Stimulated activated CD4-positive, alpha-beta T cell treated with anti-CD3 and anti-CD28 coated beads, Interleukin-12 subunit alpha, Interleukin-12 subunit beta, amount 100 ng/mL, for 48 hours (primary cell): ENCODE measurements around the gene CCDC82.
A peak's percentile ranks its signal among the peaks of the same experiment; 100 is the strongest.

ENCODE experiments used
- DNase-seq, 3 donors: peaks; one replicate each; pipeline ENCODE4 v3.0.0-alpha.2; 2020; ENCODE audit warnings: low read depth in 2 of 3, low spot score in 1 of 3

Gene CCDC82

DNA sequence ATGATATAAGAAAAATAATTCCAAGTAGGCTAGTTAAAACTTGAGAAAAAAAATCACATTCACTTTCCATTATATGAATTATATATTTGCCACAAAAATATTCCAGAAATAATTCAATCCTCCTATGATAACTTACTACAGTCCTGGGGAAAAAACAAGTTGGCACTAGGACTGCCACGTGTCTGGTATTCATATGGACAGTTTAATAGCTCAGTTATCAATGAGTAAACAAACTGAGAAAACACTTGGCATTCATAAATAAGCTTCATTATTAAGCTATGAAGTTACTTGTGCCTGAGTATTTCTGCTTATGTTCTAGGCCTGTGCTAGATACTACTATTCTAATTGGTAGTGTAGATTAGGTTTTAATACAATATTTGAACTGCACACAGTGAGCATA is 24.2 kb downstream of the CCDC82 start:
- no peak for DNase-seq

DNA sequence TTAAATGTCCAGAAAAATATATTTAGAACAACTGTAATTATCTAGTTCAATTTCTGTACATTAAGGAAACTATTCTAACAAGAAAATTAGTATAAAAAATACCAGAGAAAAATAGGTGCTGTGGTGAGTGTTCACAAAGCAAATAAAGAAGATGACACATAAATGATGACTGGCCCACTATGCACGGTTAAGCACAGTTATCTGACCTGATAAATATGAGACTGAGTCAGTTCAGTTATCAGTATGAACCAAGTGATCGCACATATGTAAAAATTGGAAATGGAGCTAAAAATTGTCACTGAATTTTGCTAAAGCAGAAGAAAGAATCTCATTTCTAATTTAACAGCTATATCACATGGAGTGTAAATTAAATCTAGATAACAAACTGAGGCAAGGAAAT is 27.9 kb downstream of the CCDC82 start:
- DNase-seq: no peak

DNA sequence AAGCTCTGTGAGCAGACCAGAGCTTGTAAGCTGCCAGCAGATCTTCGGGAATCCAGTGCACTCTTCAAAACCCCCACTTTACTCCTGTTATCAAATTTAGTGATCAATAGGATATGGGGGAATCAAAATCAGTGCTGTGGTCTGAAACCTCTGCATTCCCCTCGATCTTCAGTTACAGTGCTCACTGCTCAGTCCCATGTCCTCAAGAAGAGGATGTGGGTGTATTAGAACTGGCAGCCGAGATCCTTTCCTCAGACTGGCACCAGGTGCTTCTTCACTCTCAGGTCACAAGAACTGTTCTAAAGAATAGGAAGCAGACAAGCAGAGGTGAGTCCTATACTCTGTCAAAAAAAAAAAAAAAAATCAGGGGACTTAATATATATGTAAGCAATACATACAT is 31.4 kb downstream of the CCDC82 start:
- DNase-seq: no peak

DNA sequence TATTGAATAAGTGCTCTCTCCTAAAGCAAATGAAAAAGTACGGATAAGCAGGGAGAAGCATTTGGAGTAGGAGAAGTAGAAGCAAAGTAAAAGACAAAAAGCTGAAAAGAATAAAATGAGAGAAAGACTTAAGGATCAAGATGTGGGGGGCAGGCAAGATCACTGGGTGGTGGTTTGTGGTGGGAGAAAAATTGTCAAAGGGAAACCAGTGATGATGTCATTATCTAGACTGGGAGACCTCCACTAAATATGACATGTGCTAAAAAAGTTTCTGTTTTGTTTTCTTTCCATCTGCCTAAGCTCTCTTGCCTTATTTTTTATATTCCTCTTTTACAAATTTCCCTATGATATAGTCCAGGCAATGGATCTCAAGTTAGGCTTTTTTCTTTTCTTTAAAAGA is 31.9 kb downstream of the CCDC82 start:
- no peak for DNase-seq

DNA sequence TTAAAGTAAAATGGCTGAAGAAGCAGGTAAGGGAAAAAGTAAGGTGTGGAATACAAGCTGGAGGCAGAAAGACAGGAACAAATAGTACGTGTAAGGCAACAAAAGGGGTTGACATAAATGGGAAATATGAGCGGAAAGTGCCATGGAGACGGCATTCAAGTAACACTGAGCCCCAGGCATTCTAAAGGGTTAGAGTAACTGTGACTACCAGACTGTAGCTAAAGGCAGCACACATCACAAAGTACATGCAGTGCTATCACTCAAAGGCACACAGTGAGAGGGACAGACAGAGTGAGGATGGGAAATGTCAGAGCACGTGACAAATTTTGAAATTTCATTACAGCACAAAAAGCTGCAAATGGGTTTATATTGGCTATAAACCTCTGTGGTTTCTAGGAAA is 32.9 kb downstream of the CCDC82 start:
- DNase-seq: no peak

DNA sequence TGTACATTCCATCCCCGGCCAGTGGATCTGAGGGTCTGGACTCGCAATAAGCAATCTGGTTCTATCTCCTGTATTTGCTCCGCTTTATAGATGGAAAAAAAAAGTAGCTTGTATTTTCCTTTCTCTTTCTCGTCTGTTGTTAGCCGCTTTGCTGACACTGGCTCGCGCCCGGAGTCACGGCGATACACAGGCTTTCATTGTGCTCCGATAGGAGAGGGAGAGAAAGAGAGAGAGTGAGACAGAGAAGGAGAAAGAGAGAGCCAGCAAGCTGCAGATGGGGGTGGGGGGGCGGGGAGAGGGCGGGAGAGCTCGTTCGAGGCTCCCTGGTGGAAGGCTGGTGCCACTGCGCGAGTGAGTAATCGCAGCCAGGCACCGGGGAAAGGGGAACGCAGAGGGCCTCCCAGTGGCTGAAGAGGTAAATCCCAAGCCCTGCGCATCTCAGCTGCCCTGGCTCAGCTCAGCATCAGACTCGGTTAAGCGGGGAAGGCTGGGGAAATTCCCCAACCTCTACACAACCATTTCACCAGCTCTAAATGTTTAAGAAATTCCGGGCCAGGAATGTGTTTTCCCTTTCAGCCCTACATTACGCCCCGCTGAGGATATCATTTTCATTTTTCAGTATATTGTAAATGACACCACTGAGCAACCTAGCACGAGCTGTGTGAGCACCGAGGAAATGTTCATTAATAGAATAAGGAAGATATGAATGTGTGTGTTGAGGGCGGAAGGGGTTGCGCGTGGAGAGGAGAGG is 46.6 kb downstream of the CCDC82 start, which contains the start of gene MAML2:
MAML2 (minus strand) TSS at position 235 of the 751 bp plus-strand sequence. CDS start 1,300 bp downstream, outside the sequence.
- DNase-seq: peak; percentile 87 to 90 (median 90)

DNA sequence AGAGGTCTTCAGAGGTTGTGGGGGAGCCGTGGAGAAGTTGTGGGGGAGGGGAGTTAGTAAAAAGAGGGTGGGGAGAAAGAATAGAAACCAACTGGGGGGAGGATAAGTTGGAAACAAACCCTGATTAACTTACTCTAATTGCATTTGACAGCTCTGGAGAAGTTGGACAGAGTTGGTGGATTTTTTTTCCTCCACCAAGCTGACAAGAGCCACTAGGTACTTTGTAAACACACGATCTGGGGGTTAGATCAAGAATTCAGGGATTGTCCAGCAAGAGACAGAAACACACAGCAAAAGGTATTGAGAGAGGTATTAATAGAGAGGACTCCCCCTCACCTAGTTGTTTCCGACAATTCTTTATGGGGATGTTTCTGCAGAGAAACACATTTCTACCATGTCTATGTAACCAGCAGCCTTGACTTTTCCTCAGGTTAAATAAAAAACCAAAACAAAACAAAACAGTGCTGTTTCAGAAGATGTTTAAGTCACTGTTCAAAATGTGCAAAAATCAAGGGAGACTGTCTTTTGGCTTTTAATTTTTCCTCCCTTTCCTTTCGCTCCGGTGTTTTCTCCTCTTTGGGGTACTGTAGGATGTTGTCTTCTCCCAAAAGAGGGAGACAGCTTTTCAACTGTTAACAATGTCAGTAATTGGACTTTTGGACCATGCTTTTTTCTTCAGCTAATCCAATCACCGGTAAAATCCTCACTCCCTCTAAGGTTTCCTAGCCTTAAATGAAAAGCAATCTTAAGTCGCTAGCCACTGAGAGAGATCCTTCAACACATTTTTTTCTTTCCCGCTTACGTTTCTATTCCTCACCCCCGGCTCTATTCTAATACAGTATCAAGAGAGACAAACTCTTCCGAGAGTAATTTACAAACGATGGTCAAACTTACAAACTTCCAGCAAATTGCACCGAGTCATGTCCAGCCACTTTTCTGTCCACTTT is 47.4 kb downstream of the CCDC82 start:
- no peak for DNase-seq

DNA sequence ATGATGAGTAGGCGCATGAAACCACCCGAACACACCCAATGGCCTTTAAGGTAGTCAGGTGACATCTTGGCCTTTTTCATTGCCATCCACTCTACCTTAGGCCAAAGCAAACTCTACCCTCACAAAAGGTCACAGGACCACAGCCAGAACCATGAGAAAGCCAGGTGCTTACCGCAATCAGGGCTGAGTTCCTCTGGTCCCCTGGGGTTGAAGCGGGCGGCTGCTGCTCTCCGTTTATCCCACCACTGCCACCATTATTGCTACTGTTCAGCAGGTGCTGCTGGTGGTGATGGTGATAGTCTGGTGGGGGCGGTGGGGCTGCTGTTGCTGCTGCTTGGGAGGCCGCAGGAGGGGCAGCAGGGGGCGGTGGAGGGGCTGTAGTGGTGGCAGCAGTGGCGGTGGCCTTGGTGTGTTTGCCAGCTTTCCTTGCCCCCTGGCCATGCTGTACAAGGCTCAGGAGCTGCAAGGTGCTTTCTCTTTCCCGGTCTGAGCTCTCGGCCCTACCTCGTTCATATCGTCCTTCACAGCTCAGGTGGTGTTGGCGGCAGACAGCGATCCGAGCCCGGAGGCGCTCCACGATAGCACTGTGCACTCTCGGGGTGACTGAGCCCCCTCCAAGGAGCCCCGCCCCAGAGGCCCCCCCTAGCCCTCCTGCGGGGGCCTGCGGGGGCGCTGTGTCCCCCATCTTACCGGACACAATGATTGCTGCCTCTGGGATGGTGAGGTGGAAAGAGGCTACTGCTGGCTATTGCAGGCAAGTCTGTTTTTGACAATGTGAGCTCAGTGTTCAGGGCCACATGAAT is 48.3 kb downstream of the CCDC82 start:
- DNase-seq: peak in 2 of 3 donors; percentile 31 to 37

DNA sequence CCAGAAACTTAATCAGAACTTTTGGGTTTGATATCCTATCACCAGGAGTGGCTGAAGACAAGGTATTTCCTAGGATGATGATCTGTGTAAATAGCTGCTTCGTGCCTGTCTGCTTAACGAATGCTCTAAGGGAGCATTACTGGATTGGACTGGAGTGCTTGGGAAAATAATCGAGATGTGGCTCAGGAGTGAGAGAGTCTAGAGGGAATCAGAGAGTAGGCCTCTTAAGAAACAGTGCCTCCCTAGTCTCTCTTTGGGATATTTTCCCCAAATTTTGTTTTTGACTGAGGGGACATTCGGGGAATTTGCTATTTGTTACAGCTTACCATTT is 49.2 kb downstream of the CCDC82 start:
- no peak for DNase-seq

DNA sequence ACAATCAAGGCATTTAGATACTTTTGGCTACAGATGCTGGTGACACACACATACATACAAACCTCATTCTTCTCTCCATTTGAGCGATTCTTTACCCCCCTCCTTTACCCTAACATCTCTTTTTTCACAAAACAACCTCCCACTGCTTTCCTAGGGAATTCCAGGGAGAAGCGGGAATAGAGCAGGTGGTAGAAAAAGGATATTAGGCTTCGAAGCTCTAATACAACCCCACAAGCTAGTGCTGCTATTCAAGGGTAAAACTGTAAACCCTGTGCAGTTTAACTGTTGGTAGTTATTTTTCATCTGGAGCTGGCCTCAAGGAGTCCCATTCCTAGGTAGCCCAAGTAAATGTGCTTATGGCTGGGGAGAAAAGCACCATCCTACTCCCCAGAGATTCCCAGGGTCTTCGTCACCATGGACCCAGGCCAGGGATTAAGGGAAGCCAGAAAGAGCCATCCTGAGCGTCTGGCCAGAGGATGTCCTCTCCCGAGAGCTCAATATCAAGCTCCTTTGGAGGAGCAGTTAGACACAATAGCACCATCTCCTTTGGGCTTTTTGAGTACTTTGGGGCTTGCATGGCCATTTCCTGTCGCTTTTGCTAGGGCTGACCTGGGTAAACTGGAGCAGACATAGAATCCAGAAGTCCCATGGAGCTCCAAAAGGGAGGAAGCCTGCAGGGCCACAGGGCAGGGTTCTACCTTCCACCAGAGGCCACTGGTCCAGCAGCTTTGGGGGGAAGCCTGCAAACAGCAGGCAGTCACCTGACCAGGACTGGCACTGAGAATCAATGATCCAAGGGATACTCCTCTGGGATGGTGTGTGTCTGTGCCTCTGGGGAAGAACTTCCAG is 49.8 kb downstream of the CCDC82 start:
- DNase-seq: no peak

DNA sequence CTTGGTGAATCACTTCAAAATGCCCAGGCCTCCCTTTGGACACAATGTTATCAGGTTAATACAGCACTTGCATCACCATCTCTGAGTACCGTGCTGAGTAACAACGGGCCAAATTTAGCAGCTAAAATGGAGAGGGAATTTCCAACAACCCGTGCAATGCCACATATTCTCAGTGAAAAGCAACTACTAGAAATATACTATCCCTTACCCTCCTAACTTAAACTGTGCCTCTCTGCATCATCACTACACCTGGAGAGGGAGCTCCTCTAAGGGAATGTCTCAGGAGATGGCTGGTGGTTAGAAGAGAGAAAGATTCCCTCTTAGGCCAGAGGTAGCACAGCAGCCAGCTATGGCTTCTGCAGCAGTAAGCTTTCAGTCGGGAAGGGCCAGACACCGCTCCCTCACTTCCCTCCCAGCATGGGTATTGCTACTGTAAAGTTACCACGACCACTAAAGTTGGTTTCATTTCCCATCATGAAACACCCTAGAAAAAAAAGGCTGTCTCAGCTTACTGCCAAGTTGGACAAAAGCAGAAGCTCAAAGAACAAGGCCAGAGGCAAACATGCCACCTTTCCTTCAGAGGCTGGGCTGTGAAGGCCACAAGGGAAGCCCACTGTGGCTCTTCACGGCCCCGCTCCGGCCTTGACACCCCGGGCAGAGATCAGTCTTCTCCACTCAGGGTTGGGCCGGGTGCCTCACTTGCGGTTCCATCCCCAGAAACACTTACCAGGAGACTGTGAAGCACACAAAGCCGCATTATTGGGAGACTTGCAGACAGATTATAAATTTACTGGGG is 50.6 kb downstream of the CCDC82 start:
- DNase-seq: no peak

DNA sequence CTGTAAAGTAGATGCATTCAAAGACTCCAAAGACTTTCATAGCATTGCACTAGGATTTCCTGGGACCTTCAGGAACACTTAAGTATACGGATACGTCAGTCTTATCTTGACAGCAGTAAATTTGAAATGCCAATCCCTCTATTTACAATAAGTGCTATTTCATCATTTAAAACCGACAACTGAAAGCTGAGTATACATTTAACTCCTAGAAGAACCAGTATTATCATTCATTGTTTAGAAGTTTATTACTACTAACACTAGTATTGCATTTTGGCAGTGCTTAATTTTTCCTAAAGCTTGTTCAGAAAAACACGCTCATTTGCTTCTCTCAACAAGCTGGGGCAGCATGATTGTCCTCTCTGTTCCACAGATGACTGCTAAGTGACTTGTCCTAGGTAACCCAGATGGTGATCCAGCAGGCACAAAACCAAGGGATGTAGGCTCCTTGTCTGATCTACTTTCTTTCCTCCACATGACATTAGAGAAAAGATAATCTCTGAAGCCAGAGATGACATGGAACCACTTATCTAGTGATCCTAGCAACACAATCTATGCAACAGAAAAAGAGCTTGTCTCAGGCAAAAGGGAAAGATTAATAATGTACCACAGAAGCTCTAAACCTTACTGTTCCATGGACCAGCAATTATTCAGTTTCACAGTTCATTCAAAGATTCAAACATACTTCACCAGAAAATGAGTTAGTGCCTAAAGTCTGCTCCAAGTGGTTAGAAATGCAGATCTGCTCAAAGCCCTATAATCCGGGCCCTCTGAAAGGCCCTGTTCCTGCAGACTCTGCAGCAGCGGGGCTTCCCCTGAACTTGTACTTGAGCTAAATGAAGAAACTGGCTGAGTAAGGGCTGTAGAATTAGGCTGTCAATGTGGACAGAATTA is 51.9 kb downstream of the CCDC82 start:
- peak in 2 of 3 donors; percentile 44 to 57 for DNase-seq

DNA sequence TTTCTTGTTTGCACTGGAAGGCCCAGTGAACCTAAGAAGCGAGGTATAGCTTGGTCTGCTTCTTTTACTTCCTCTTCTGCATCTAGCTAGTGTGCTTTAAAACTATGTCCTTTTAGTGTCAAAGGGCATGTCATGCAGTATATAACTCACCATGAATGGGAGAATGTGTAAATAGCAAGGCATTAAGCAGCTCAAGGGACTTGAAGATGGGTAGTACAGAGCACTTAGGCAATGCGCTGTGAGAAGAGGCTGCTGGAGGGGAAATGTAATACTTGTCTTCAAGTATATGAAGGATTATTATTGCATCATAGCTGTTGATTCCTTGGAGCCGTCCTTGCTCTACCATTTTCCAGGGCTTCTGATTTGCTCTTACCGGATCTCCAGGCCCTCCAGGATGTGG is 54.3 kb downstream of the CCDC82 start:
- no peak for DNase-seq

DNA sequence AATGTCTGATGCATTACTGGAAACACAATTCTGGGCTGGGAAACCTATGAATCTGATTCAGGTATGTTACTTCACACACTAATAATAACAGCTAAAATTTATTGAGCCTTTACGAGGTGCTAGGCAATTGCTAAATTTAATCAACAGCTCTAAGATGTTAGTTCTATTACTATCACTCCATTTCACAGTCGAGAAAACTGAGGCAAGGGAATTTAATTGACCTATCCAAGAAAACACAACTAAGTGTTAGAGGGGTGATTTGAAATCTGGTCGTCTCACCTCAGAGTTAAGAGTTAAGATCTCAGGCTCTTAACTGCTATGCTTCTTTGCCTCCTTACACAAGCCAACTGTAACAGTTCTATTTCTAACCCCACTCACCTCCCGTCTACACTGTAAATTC is 55.5 kb downstream of the CCDC82 start:
- no peak for DNase-seq

DNA sequence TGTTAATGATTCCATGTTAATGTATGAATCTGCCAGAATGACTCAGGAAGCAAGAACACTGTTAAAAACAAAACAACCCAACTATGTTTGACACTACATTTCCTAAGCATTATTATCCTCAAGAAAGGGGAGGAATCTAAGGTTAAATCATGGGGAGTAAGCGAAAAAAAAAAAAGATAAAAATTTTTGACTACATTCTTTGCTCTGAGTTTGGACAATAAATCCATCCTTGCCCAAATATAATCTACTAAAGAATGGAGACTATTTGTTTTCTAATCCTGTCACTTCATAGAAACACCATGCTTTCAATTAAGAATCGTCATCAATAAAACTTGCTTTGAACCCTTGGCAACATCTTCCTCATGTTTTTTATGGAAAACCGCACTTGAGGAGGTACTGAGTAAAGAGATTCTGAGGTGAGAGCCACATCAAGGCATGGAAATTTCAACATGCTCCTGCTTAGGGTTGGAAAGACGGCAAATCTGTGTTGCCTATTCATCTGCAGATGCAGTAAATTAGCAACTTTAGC is 56.5 kb downstream of the CCDC82 start:
- no peak for DNase-seq

DNA sequence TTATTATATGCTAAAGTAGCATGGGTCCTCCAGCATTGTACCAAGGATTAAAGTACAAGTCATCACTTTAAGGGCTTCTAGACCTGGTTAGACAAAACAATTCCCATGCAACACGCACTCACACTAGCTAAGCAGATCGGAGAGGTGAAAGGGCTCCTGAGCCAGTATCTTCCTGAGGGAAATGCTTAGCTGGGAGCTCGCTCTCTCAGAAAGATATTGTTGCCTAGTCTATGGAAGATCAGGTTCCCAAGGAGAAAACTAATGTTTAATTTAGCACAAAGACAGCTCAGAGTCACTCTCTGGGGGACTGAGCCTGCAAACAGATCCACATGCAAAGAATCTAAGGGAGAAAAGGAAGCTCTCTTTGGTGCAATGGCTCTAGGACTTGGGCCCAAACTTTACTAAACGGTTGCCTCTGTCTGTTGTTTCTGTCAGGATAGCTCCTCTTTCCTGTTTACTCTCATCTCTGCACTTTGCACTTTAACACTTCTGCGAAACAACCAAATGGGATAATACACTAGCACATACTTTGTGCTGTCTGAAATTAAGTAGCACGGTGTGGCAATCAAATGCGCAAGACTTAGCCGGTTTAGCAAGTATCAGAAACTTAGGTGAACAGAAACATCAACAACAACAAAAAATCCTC is 57.5 kb downstream of the CCDC82 start:
- DNase-seq: no peak

DNA sequence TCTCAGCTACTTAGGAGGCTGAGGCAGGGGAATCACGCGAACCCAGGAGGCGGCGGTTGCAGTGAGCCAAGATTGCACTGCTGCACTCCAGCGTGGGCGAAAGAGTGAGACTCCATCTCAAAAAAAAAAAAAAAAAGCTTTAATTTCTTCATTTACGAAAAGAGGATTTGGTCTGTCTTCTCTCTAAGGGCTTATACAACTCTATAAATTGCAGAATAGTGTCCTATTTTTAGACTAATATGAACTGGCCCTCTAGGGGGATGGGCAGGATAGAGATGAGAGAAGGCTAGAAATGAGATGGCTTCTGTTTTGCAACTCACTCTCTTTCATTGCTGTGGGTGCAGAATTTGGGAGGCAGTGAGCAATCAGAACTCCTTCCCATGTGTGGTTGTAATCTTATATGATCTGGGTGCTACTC is 58.0 kb downstream of the CCDC82 start:
- DNase-seq: no peak

DNA sequence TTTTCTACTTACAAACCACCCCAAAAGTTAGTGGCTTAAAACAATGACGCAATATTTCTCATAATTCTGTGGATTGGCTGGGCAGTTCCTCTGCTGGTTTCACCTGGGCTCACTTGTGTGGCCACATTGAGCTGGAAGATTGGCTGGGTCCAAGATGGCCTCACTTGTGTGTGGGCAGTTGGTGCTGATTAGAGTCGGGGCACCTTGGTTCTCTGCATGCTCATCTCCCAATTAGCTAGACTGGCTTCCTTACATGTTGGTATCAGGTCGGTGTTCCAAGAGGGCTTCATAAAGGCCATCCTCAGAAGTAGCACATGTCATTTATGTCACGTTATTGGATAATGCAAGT is 59.2 kb downstream of the CCDC82 start:
- DNase-seq: no peak
